HG02588 (cell line): Measurements from ENCODE around the gene ICOS.
A peak's percentile ranks its signal among the peaks of the same experiment; 100 is the strongest.

Experiments
- ATAC-seq: cut with Tn5 transposase; IDR thresholded peaks from one replicate; pipeline ENCODE4 v1.9.1; 2021; ENCODE audit warnings: mild to moderate bottlenecking, moderate library complexity; ENCODE audit not compliant: unreplicated experiment

Gene ICOS, protein sequence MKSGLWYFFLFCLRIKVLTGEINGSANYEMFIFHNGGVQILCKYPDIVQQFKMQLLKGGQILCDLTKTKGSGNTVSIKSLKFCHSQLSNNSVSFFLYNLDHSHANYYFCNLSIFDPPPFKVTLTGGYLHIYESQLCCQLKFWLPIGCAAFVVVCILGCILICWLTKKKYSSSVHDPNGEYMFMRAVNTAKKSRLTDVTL

DNA sequence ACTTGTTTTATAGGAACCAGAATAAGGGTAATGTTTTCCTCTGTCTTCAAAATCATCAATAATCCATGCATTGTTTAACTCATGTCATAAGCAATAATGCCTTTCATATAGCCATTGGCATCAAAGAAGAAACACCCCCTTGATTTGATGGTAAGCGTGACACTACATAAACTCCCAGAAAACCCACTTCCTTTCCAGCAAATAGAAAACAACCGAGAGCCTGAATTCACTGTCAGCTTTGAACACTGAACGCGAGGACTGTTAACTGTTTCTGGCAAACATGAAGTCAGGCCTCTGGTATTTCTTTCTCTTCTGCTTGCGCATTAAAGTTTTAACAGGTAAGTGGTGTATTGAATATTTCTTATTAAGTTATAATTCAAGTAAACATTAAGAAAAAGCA is at the start of gene ICOS:
TSS of gene ICOS (plus strand) at position 229 of the 400 bp plus-strand sequence. CDS start at position 281, 52 bp downstream.
- ATAC-seq, result no peak

DNA sequence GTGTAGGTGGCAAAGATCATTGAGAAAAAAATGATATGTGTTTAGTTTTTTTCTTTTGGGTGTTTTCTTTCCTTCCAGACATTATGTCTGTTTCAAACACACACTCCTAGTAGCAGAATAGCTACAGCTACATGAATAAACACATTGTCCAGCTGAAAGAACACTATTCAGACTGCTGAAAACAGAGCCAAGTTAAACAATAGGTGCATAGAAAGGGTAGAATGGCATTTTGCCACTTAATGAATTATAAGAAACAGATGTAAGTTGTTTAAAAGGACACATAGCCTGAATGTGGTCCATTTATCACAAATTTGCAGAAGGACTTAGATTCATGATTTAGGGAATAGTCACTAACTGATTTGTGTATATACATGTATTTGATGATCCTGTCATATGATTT is 48.9 kb upstream of the ICOS start:
- ATAC-seq, result no peak

DNA sequence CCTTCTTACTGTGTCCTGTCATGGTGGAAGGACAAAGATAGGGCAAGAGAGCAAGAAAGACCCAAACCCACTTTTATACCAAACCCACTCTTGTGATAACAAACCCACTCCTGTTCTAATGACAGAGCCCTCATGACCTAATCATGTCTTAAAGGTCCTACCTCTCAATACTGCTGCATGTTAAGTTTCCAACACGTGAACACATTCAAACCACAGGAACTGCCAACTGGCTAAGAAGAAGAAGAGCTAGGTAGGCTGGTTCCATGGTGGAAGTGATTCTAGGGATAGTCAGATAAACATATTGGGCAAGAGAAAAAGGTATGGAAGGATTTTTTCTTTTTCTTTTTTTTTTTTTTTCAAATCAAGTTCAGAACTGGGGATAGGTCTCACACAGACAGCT is 47.0 kb upstream of the ICOS start:
- no peak for ATAC-seq

DNA sequence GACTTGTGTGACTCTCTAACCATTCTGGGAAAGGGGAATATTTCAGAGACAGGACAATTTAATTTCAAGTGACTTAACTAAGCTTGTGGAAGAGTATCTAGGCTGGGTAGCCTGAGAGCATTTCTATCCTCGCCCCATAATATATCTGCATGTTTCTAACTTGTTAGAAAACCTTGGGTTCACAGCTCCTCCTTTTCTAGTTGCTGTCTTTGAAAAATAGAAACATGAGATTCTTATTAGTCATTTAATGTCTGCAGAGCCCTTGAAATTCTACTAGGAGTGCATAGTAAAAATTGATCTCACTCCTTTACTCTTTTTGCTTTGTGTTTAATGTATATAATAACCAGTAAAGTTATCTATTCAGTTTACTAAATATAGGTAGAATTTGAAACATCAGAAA is 46.6 kb upstream of the ICOS start:
- no peak for ATAC-seq

DNA sequence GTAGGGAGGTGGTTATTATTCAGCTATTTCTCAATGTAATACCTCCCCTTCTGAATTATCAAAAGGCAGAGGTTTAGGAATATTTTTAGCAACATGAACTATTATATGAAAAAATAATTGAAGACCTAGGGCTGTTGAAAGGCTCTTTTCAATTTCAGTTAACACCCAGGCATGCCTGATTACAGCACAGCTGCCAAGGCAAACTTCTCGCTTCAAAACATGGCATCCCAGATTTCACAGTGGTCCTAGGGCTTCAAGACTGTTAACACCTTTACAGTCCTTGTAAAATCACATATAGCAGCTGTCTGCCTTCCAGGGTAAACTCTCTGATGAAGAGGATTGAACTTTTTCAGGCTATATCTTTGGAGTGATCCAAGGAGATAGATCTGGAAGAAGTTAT is 45.8 kb upstream of the ICOS start:
- ATAC-seq, result no peak

DNA sequence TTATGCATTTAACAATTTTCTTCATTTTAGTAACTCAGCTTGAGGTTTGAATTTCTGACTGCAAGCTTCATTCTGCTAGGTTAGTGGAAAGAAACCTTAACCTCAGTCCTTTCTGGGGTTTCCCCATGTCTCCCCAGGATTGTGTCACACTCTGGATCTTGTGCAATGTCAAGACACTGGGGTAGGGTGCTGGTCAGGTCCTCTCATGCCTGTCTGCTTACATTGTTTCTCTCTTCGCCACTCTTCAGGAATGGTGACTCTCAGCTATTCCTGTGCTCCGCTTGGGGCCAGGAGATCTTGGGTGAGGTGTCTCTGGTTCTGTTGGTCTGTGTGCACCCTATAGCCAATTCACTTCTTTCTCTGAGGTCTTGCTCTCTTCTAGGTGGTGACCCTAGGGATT is 45.1 kb upstream of the ICOS start:
- ATAC-seq, result peak; percentile 53

DNA sequence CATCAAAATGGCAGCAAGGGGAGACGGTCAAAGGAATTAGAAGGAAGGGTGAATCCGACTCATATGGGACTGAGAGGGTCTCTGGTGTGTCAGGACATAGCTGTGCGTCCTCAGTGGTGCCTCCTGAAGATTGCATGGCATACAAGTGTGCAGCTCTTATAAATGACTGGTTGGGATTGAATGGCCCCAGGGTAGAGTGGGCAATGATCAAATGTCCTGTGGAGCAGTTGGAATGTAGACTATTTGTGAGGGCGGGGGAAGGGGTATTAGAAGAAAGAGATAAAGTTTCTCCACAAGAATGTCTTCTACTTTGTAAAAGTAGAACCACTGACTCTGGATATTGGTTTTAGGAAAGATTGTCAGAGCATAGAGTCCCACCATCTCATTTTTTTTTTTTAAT is 44.4 kb upstream of the ICOS start:
- no peak for ATAC-seq

DNA sequence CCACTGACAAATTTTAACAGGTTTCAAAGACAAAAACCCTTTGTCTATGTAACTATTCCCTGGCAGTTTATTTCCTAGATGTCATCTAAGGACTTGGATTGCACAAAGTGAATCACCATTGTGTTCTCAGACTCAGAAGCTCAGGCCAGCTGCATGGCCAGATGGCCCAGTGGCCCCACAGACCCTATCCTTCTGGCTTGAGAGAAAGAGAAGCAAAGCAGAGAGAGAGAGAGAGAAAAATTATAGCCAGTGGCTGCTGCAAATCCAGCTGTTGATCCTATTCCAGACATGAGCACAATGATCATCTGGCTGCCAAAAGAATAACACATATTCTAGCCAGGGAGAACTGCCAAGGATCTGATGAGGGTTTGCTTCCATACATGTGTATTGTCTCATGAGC is 43.2 kb upstream of the ICOS start:
- ATAC-seq, result no peak

DNA sequence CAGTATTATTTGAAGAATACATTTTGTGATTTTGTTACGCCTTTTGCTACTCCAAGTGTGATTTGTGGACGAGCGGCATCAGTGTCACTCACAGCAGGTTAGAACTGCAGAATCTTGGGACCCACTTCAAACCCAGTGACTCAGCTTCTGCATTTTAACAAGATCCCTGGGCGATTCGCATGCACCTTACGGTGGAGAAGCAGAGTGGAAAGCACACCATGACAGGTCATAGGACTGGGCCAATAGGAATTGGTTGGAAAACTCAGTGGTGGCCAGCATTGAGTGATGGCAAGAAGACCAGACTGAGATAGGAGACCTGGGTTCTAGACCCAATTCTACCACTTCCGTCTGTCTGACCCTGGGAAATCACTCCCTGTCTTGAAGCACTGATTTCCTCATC is 42.7 kb upstream of the ICOS start:
- no peak for ATAC-seq

DNA sequence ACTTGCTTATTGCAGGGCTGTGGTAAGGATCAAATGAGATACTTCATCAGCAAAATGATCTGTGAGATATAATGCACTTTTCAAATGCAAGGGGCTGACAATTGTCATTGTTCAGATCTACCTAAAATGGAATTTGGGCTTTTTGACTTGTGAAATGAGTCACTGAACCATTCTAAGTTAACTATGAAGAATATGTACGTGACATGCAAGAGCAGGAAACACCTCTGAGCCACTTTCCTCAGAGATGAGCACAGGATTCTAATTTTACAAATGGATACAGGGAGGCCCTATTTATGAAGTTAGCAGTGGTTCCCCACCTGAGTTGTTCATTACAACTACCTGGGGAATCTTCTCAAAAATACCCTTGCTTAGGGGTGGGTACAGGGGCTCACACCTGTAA is 42.3 kb upstream of the ICOS start:
- no peak for ATAC-seq

DNA sequence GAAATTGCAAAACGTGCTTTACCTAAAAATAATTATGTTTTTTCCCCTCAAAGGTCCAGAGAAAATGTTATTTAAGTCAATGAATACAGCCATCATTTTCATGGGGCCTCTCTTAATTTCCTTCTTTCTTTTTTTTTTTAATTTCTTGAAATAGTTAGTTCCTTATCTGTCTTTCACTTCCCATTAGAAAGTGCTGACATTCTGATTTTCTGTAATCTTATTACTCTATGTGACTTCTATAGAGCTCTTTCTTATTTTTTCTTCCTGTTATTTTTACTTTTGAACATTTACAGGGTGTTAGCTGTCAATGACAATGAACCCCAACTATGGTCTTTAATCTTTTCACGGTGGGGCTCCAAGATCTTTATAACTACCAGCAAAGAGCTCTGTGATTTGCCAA is 39.0 kb upstream of the ICOS start:
- no peak for ATAC-seq

DNA sequence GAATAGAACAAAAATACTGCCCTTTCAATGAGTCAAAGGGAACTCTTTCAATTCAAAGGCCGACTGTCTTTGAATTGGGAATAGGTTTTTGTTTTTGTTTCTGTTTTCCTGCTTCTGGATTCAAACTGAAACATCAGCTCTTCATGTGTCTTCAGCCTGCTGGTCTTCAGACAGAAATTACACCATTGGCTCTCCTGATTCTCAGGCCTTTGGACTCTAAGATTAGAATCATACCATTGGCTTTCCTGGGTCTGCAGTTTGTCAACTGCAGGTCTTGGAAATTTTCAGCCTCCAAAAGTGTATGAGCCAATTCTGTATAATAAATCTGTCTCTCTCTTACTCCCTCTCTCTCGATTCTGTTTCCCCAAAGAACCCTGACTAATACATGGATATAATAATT is 37.9 kb upstream of the ICOS start:
- ATAC-seq, result no peak

DNA sequence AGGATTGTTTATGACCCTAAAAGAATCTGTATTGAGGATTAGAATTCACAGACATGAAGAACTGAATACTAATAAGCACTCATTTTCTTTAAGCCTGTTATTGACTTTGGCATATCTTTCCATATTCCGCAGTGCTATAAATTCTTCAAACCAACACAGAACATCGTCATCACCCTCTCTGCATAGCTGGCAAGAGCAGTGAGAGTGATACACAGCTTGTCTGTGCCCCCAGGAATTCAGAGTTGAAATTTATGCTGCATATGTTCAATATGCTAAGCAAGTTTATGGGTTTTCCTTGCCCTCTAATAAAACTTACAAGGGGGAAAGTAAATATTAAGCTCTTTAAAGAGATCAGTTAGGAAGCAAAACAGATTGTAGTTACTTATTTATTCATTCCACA is 36.3 kb upstream of the ICOS start:
- no peak for ATAC-seq

DNA sequence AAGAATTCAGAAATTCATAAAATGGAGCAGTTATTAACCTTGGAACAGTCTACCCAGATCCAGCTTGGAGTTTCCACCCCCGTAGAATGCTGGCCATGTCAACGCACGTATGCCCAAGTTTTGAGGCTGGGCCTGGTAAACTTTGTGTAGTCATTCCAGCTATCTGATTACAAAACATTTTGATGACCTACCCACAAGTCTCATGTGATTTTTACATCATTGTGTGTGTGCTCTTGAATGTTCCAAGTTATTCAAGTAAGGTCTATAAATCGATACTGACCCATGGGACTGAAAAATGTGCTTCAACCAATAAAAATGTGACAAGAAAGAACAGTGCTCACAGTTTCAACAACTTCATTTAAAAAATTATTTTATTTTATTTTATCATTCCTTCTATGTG is 32.5 kb upstream of the ICOS start:
- no peak for ATAC-seq

DNA sequence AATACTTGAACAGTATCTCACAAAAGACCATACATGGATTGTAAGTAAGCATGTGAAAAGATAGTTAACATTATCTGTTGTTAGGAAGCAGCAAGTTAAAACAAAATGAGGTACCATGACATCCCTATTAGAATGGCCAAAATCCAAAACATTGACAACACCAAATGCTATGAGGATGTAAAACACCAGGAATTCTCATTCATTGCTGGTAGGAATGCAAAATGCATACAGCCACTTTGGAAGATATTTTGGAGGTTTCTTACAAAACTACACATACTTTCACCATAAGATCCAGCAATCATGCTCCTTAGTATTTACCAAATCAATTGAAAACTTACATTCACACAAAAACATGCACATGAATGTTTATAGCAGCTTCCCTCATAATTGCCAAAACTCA is 30.9 kb upstream of the ICOS start:
- ATAC-seq, result no peak

DNA sequence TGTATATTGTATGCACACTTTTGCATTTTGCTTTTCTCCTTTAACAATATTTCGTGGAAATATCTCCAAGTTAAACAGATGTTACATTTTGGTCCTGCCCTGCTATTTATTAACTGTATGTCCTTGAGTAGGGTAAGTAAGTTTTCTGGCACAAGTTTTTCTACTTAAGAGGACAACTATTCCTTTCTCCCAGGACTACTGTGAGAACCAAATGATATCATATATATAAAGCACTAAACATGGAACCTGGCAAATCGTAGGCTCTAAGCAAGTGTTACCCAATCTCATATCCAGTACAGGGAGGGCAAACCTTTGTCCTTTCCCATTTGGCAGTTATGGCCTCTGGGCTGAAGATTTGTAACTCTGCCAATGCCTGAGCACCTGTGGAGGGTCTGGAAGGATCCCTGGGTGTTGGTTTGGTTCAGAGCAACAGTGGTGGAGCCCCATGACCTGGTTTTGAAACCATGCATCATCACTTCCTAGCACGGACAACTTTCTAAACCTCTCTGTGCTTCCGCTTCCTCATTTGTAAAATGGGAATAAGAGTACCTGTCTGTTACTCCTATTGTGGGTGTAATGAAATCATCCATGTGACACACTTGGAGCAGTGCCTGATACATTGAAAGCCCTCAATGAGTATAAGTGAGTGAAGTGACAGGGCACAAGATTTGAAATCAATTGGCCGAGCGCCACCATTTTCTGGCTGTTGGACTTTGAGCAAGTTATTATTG is 28.3 kb upstream of the ICOS start:
- ATAC-seq, result no peak

DNA sequence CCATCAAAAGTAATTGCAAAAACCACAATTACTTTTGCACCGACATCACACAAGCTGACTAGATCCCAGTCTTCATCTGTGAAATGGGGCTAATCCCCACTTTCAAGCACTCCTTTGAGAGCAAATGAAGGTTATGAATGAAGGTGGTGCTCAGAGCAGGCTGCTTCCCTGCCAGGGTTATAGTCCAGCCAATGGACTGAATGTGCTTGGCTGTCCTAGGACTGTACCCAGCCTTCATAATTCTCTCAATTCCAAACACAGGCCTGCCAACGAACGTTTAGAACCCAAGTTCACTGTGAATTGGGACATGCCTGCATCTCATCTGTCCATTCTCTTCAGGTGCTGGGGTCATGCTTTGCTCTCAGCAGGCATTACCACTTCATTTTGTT is 27.8 kb upstream of the ICOS start:
- ATAC-seq, result no peak

DNA sequence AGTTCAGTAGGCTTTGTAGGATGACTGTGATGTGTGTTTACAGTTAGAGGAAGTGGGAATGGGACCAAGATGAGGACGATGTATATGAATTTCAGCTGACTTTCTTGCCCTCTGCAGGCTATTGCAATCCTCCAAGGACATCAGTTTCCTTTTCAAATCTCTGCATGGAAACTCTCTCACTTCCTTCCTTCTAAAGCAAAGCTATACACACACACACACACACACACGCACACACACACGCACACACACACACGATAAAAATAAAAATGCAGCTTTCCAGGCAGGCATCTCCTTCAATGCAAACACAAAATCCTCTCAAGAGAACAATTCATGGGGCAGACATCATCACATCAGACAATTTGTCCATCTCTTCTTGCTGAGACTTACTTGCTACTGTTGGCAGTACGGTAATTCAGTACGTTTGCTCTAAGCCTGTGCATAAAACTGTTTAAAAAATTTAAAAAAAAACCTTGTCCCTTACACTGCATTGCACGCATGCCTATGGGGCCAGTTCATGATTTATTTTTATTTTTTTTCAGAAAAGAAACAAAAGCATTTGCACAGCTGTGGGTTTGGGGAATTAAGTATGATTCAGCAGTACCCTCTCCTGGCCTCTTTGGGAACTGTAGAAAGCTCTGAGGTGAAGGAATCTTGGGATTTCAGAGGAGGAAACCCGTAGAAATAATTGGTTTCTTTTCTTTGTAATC is 27.1 kb upstream of the ICOS start:
- no peak for ATAC-seq

DNA sequence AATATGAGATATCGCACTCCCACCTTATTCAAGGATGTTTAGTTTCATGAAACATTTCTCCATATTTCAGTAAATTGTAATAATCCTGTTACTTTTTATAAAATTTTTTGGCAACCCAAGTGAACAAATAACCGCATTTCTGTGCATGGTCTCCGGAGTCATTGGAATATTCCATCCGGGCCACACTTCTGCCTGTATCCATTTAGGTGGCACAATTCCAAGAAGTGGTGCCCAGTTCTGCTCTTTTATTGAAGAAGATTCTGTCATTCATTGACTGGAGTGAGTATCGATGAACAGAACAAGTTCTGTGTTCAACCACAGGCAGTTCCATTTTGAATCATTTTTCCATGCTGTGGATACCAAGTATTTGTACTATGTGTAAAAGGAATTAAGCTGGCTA is 26.6 kb upstream of the ICOS start:
- no peak for ATAC-seq

DNA sequence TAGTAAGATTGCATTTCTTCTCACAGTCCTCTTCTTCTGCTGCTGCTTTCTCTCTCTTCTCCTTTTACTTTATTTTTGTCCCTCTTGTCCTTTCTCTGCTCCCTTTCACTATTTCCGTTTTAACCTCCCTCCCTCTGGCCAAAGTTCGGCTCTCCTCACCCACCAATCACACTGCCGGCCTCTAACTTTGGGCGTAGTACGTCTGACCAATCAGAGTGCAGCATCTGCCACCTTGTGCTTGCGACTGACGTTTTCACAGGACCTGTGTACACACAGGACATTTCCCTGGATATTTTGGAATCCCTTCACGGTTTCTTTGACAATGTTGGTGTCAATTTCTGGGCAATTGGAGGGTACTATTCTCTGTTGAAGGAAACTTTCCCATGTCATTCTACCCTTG is 22.6 kb upstream of the ICOS start:
- no peak for ATAC-seq

DNA sequence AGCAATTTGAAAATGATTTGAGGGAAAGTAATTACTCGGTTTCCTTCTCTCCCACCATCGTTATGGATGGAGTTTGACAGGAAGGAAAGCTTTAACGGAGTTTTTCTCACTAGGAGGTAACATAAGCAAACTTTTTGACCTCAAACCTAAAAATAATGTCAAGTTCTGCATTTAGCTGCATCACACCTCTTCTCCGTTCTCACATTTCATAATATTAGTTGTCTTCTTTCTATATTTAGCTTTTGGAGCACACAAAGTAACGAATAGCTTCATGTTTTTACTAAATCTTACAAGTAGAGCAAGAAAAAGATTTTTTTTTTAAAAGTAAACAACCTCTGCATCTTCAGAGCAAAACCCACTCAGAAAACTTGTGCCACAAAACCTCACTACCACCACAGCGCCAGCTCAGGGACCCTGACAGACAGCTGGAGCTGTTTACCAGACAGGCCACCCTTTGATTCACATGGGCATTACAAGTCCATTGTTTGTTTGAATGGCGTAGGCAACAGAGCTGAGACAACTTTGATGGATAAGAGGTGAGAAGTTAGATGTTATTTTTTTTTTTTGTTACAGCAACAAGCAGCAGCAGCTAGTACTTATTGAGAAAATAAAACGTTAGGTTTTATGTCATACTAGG is 21.9 kb upstream of the ICOS start:
- peak; percentile 57 for ATAC-seq

DNA sequence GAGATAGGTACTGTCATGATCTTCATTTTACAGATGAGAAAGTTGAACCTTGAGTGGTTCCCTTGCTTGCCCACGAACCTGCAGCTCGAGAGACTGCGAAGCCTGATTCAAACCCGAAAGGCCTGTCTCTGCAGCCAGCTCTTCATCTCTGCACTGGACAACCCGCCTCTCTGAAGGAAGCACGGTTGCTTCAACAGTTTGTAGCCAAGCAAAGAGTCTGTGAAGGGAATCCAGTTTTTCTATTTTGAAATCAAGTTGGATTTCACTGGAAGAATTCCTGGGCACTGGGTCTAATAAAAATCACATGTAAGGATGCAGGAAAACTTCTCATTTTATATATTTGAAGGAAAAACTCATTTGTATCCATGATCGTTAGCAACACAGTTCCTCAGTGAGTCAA is 21.3 kb upstream of the ICOS start:
- no peak for ATAC-seq
